Inferior parietal cortex (tissue), 1 donor: Measurements from ENCODE around the gene IRF1.

Source experiments
- DNase-seq: peaks from one replicate; pipeline ENCODE4 v3.0.0-alpha.2; 2016; ENCODE audit errors: extremely low spot score

The IRF1 gene

GRCh38 chr5:132461569-132462070, 29.0 kb downstream of the IRF1 start:
- no peak for DNase-seq

- DNase-seq: no peak
These were observed 29.6 kb downstream of the IRF1 start for GRCh38 chr5:132460846-132461568.

GRCh38 chr5:132459983-132460838, 30.4 kb downstream of the IRF1 start:
- no peak for DNase-seq

- DNase-seq: no peak
These were observed 31.3 kb downstream of the IRF1 start for GRCh38 chr5:132459031-132459982.

GRCh38 chr5:132458651-132459030, 31.9 kb downstream of the IRF1 start:
- DNase-seq: no peak

- no peak for DNase-seq
These were observed 32.4 kb downstream of the IRF1 start for GRCh38 chr5:132458226-132458560.

- no peak for DNase-seq
These were observed 33.0 kb downstream of the IRF1 start for GRCh38 chr5:132457371-132458225.

GRCh38 chr5:132456987-132457361, 33.6 kb downstream of the IRF1 start:
- no peak for DNase-seq

GRCh38 chr5:132456296-132456986, 34.1 kb downstream of the IRF1 start:
- no peak for DNase-seq

- no peak for DNase-seq
These were observed 34.9 kb downstream of the IRF1 start for GRCh38 chr5:132455614-132456115.

- DNase-seq: no peak
These were observed 36.2 kb downstream of the IRF1 start for GRCh38 chr5:132454361-132454760.

- no peak for DNase-seq
These were observed 39.2 kb downstream of the IRF1 start for GRCh38 chr5:132451387-132451786.

- DNase-seq: no peak
These were observed 41.5 kb downstream of the IRF1 start for GRCh38 chr5:132449060-132449459.

GRCh38 chr5:132447196-132447595, 43.4 kb downstream of the IRF1 start:
- DNase-seq: no peak

- DNase-seq: peak; percentile 50
These were observed 44.0 kb downstream of the IRF1 start for GRCh38 chr5:132446621-132447020.

- DNase-seq: no peak
These were observed 44.6 kb downstream of the IRF1 start for GRCh38 chr5:132445930-132446329.

- no peak for DNase-seq
These were observed 45.0 kb downstream of the IRF1 start for GRCh38 chr5:132445640-132445923.

GRCh38 chr5:132444841-132445639, 45.5 kb downstream of the IRF1 start:
- DNase-seq: no peak

- DNase-seq: no peak
These were observed 46.5 kb downstream of the IRF1 start for GRCh38 chr5:132444061-132444460.
